Skin of body (tissue), 1 donor: ENCODE measurements around the gene CDC7. TPM values are rescaled to one million over a fixed set of nuclear protein-coding genes. Genes with fewer than 3 reads are reported as not detected.

Experiments used
- total RNA-seq: library from RNA; depleted of rRNA; stranded (reverse); fragments of >200 nt; gene quantifications from one replicate; pipeline ENCODE4 v1.2.3, GENCODE V29; 2014

CDC7 gene
- total RNA-seq, 1 donor from 2014 or later: 10.1 TPM

Other genes with a start within 250 kb of the CDC7 start
- 2.4 TPM for gene HFM1, start 96.0 kb upstream of the CDC7 start, total RNA-seq